Liver (tissue), 3 donors: Measurements from ENCODE around the gene UQCC3.

Source experiments
- FOXA1 ChIP-seq: IDR thresholded peaks from 2 replicates; pipeline ENCODE4 v1.6.1; 2016; ENCODE audit warnings: antibody characterized with exemption
- FOXA2 ChIP-seq: IDR thresholded peaks from 2 replicates; pipeline ENCODE4 v1.6.1; 2016; ENCODE audit warnings: antibody characterized with exemption
- GABPA ChIP-seq, 2 donors: IDR thresholded peaks in 1 of 2; conservative IDR thresholded peaks in 1 of 2; 2 replicates each; pipeline ENCODE4 v1.6.1; 2016; ENCODE audit warnings: antibody characterized with exemption in 2 of 2, mild to moderate bottlenecking in 1 of 2, moderate library complexity in 1 of 2
- HNF4G ChIP-seq: IDR thresholded peaks from 2 replicates; pipeline ENCODE4 v1.6.1; 2016; ENCODE audit warnings: antibody characterized with exemption
- JUND ChIP-seq, 2 donors: IDR thresholded peaks; 2 replicates each; pipeline ENCODE4 v1.6.1; 2016; ENCODE audit warnings: antibody characterized with exemption in 2 of 2
- RAD21 ChIP-seq, 2 donors: IDR thresholded peaks; 2 replicates each; pipeline ENCODE4 v1.6.1; 2016; ENCODE audit warnings: antibody characterized with exemption in 2 of 2, mild to moderate bottlenecking in 2 of 2
- SP1 ChIP-seq: IDR thresholded peaks from 2 replicates; pipeline ENCODE4 v1.6.1; 2018; ENCODE audit warnings: antibody characterized with exemption, mild to moderate bottlenecking
- TAF1 ChIP-seq: conservative IDR thresholded peaks from 2 replicates; pipeline ENCODE4 v1.6.1; 2016; ENCODE audit warnings: antibody characterized with exemption, mild to moderate bottlenecking
- YY1 ChIP-seq: IDR thresholded peaks from 2 replicates; pipeline ENCODE4 v1.6.1; 2016; ENCODE audit warnings: antibody characterized with exemption, mild to moderate bottlenecking
- TF ChIP-seq, protein P1 (sequence below): fragments of 150-350 bp; IDR thresholded peaks from 2 replicates; pipeline ENCODE4 v1.5.1; 2017; ENCODE audit warnings: improper control_type of control experiment, low read depth, low read length; ENCODE audit not compliant: missing input control
- TF ChIP-seq, protein P2 (sequence below): IDR thresholded peaks from 2 replicates; pipeline ENCODE4 v1.6.1; 2016; ENCODE audit warnings: antibody characterized with exemption, mild to moderate bottlenecking
- TF ChIP-seq, protein P3 (sequence below): IDR thresholded peaks from 2 replicates; pipeline ENCODE4 v1.6.1; 2016; ENCODE audit warnings: antibody characterized with exemption
- TF ChIP-seq, protein P4 (sequence below): IDR thresholded peaks from 2 replicates; pipeline ENCODE4 v1.6.1; 2016; ENCODE audit warnings: antibody characterized with exemption
- donor health status: healthy.
- donor health status: healthy.

DNA sequence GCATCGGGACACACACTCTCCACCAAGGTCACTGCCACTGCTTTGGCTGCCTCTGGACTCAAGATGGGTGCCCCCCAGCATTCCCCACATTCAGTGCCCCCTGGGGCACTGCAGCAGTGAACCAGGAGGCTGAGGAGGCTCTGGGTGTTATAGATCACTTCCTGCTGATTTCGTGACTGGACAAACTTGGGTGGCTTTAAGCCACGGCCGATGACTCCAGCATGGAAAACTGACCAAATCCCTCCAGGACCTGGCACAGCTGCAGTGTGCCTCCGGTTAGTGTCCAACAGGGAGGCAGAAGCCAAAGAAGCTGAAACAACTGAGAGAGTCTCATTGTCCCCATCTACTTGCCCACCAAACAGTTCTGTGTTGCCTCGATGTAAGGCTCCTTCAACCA is 23.9 kb upstream of the UQCC3 start:
- TF ChIP-seq, protein P1, sequence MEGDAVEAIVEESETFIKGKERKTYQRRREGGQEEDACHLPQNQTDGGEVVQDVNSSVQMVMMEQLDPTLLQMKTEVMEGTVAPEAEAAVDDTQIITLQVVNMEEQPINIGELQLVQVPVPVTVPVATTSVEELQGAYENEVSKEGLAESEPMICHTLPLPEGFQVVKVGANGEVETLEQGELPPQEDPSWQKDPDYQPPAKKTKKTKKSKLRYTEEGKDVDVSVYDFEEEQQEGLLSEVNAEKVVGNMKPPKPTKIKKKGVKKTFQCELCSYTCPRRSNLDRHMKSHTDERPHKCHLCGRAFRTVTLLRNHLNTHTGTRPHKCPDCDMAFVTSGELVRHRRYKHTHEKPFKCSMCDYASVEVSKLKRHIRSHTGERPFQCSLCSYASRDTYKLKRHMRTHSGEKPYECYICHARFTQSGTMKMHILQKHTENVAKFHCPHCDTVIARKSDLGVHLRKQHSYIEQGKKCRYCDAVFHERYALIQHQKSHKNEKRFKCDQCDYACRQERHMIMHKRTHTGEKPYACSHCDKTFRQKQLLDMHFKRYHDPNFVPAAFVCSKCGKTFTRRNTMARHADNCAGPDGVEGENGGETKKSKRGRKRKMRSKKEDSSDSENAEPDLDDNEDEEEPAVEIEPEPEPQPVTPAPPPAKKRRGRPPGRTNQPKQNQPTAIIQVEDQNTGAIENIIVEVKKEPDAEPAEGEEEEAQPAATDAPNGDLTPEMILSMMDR = no peak
- TF ChIP-seq, protein P2, sequence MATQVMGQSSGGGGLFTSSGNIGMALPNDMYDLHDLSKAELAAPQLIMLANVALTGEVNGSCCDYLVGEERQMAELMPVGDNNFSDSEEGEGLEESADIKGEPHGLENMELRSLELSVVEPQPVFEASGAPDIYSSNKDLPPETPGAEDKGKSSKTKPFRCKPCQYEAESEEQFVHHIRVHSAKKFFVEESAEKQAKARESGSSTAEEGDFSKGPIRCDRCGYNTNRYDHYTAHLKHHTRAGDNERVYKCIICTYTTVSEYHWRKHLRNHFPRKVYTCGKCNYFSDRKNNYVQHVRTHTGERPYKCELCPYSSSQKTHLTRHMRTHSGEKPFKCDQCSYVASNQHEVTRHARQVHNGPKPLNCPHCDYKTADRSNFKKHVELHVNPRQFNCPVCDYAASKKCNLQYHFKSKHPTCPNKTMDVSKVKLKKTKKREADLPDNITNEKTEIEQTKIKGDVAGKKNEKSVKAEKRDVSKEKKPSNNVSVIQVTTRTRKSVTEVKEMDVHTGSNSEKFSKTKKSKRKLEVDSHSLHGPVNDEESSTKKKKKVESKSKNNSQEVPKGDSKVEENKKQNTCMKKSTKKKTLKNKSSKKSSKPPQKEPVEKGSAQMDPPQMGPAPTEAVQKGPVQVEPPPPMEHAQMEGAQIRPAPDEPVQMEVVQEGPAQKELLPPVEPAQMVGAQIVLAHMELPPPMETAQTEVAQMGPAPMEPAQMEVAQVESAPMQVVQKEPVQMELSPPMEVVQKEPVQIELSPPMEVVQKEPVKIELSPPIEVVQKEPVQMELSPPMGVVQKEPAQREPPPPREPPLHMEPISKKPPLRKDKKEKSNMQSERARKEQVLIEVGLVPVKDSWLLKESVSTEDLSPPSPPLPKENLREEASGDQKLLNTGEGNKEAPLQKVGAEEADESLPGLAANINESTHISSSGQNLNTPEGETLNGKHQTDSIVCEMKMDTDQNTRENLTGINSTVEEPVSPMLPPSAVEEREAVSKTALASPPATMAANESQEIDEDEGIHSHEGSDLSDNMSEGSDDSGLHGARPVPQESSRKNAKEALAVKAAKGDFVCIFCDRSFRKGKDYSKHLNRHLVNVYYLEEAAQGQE = no peak
- no peak for TF ChIP-seq SP1
- TF ChIP-seq GABPA (IDR thresholded peaks at IDR 0.05 in 1 of 2, conservative IDR thresholded peaks at IDR 0.05 in 1 of 2) = no peak
- TF ChIP-seq HNF4G = no peak
- no peak for TF ChIP-seq YY1
- TF ChIP-seq TAF1 = no peak
- TF ChIP-seq JUND (IDR thresholded peaks at IDR 0.05) = no peak
- no peak for TF ChIP-seq RAD21 (IDR thresholded peaks at IDR 0.05)
- no peak for TF ChIP-seq FOXA1
- TF ChIP-seq, protein P3, sequence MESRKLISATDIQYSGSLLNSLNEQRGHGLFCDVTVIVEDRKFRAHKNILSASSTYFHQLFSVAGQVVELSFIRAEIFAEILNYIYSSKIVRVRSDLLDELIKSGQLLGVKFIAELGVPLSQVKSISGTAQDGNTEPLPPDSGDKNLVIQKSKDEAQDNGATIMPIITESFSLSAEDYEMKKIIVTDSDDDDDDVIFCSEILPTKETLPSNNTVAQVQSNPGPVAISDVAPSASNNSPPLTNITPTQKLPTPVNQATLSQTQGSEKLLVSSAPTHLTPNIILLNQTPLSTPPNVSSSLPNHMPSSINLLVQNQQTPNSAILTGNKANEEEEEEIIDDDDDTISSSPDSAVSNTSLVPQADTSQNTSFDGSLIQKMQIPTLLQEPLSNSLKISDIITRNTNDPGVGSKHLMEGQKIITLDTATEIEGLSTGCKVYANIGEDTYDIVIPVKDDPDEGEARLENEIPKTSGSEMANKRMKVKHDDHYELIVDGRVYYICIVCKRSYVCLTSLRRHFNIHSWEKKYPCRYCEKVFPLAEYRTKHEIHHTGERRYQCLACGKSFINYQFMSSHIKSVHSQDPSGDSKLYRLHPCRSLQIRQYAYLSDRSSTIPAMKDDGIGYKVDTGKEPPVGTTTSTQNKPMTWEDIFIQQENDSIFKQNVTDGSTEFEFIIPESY = no peak
- TF ChIP-seq FOXA2 = no peak
- TF ChIP-seq, protein P4, sequence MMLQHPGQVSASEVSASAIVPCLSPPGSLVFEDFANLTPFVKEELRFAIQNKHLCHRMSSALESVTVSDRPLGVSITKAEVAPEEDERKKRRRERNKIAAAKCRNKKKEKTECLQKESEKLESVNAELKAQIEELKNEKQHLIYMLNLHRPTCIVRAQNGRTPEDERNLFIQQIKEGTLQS = no peak
